HG03354 (cell line): ENCODE measurements around the gene CNTN4.

ENCODE experiments used
- ATAC-seq: cut with Tn5 transposase; IDR thresholded peaks from one replicate; pipeline ENCODE4 v1.9.1; 2021; ENCODE audit warnings: mild to moderate bottlenecking; ENCODE audit not compliant: unreplicated experiment, poor library complexity, severe bottlenecking

Gene CNTN4

GRCh38 chr3:2823031-2823430 is 724.4 kb downstream of the CNTN4 start:
- no peak for ATAC-seq

GRCh38 chr3:2823437-2824211 is 725.0 kb downstream of the CNTN4 start:
- no peak for ATAC-seq

- ATAC-seq: no peak
Measured at GRCh38 chr3:2826036-2826435, 727.4 kb downstream of the CNTN4 start.

- no peak for ATAC-seq
Measured at GRCh38 chr3:2826453-2826852, 727.8 kb downstream of the CNTN4 start.

GRCh38 chr3:2837239-2837638 is 738.6 kb downstream of the CNTN4 start:
- no peak for ATAC-seq

GRCh38 chr3:2837910-2838309 is 739.2 kb downstream of the CNTN4 start:
- ATAC-seq: no peak

- ATAC-seq: no peak
Measured at GRCh38 chr3:2838546-2839157, 740.0 kb downstream of the CNTN4 start.

- no peak for ATAC-seq
Measured at GRCh38 chr3:2839876-2840275, 741.2 kb downstream of the CNTN4 start.

GRCh38 chr3:2847062-2847841 is 748.6 kb downstream of the CNTN4 start:
- ATAC-seq: no peak

- ATAC-seq: no peak
Measured at GRCh38 chr3:2849092-2849491, 750.4 kb downstream of the CNTN4 start.

GRCh38 chr3:2850701-2851100 is 752.0 kb downstream of the CNTN4 start:
- no peak for ATAC-seq

- no peak for ATAC-seq
Measured at GRCh38 chr3:2851361-2851760, 752.7 kb downstream of the CNTN4 start.

GRCh38 chr3:2851835-2852234 is 753.2 kb downstream of the CNTN4 start:
- no peak for ATAC-seq

- no peak for ATAC-seq
Measured at GRCh38 chr3:2853651-2854050, 755.0 kb downstream of the CNTN4 start.

GRCh38 chr3:2856138-2857133 is 757.8 kb downstream of the CNTN4 start:
- no peak for ATAC-seq

GRCh38 chr3:2860626-2861025 is 762.0 kb downstream of the CNTN4 start:
- ATAC-seq: no peak

- ATAC-seq: no peak
Measured at GRCh38 chr3:2861120-2861519, 762.5 kb downstream of the CNTN4 start.

GRCh38 chr3:2861920-2862319 is 763.3 kb downstream of the CNTN4 start:
- ATAC-seq: no peak

- ATAC-seq: no peak
Measured at GRCh38 chr3:2862366-2862765, 763.7 kb downstream of the CNTN4 start.

GRCh38 chr3:2863127-2863526 is 764.5 kb downstream of the CNTN4 start:
- ATAC-seq: no peak
